ENCODE results near the gene DEDD. TPM values are rescaled to one million over a fixed set of nuclear protein-coding genes. Genes with fewer than 3 reads are reported as not detected.
A peak's percentile ranks its signal among the peaks of the same experiment; 100 is the strongest.

Gene DEDD
- total RNA-seq, 1 experiment from 2014 or later = 39.2 TPM

GRCh38 chr1:161177112-161177935, 44.9 kb upstream of the DEDD start, which contains the start of gene B4GALT3 (continued):
- no peak for TF ChIP-seq IRF2 (CRISPR knock-in tag; IDR thresholded peaks at IDR 0.05; ENCODE audit: borderline replicate concordance, low read depth)
- TF ChIP-seq ETV6 (CRISPR knock-in tag; IDR thresholded peaks at IDR 0.05) = peak; percentile 59; the same call in 1 of the 2 replicates
- no peak for TF ChIP-seq STAT6 (CRISPR knock-in tag; conservative IDR thresholded peaks at IDR 0.05; ENCODE audit: low read depth)
- no peak for TF ChIP-seq NR1H2 (CRISPR knock-in tag; IDR thresholded peaks at IDR 0.05)
- TF ChIP-seq E2F5 (CRISPR knock-in tag; IDR thresholded peaks at IDR 0.05) = peak; percentile 69; the same call in 1 of the 2 replicates
- peak; percentile 71 for TF ChIP-seq FOXK1 (CRISPR knock-in tag; IDR thresholded peaks at IDR 0.05)
- TF ChIP-seq GRHL2 (CRISPR knock-in tag; IDR thresholded peaks at IDR 0.05; ENCODE audit: insufficient replicate concordance, severe bottlenecking) = no peak
- TF ChIP-seq ZMAT4 (CRISPR knock-in tag; IDR thresholded peaks at IDR 0.05) = no peak
- no peak for TF ChIP-seq TCF7 (CRISPR knock-in tag; IDR thresholded peaks at IDR 0.05; ENCODE audit: low read depth)
- no peak for TF ChIP-seq CTCF (IDR thresholded peaks at IDR 0.05)
- TF ChIP-seq ZBTB43 (CRISPR knock-in tag; IDR thresholded peaks at IDR 0.05) = no peak
- TF ChIP-seq GTF2I (CRISPR knock-in tag; conservative IDR thresholded peaks at IDR 0.05) = no peak
- no peak for TF ChIP-seq MYBL2 (CRISPR knock-in tag; IDR thresholded peaks at IDR 0.05)
- TF ChIP-seq JUN (CRISPR knock-in tag; IDR thresholded peaks at IDR 0.05) = no peak
- peak; percentile 66; the same call in 1 of the 2 replicates for TF ChIP-seq ARID4B (CRISPR knock-in tag; IDR thresholded peaks at IDR 0.05; ENCODE audit: borderline replicate concordance)
- no peak for TF ChIP-seq SMAD4 (CRISPR knock-in tag; IDR thresholded peaks at IDR 0.05)
- TF ChIP-seq NFYB (CRISPR knock-in tag; conservative IDR thresholded peaks at IDR 0.05; ENCODE audit: low read depth) = no peak
- no peak for TF ChIP-seq ATF6 (CRISPR knock-in tag; IDR thresholded peaks at IDR 0.05)
- peak; percentile 59 for TF ChIP-seq USF2 (CRISPR knock-in tag; IDR thresholded peaks at IDR 0.05)
- no peak for TF ChIP-seq MXD4 (CRISPR knock-in tag; IDR thresholded peaks at IDR 0.05; ENCODE audit: borderline replicate concordance)
- TF ChIP-seq FOXP1 (CRISPR knock-in tag; IDR thresholded peaks at IDR 0.05; ENCODE audit: borderline replicate concordance) = no peak
- TF ChIP-seq ZNF423 (CRISPR knock-in tag; IDR thresholded peaks at IDR 0.05) = peak; percentile 96

Data from WTC11 (cell line).